CD8-positive, alpha-beta memory T cell (primary cell): ENCODE data around the gene ZNF468. TPM values are rescaled to one million over a fixed set of nuclear protein-coding genes. Genes with fewer than 3 reads are reported as not detected.
"Not testable (repeated sequence)": the region's sequence is repeated elsewhere in the genome, so short reads cannot be mapped to it uniquely, and the experiment has no call there.

Source experiments
- CTCF ChIA-PET: fragments of 350-600 bp; sonication (Branson Sonifier 250); formaldehyde crosslinking; loops from one replicate; lab custom pipeline; 2021; ENCODE audit warnings: antibody characterized with exemption; lab: Charles Lee
- POLR2A ChIA-PET: fragments of 350-600 bp; sonication (Branson Sonifier 250); formaldehyde crosslinking; loops from one replicate; lab custom pipeline; 2021; ENCODE audit warnings: antibody characterized with exemption; lab: Charles Lee
- DNase-seq, 5 donors: peaks; one replicate each; pipeline versions ENCODE4 v3.0.0 to v3.0.0-alpha.2; 2020 to 2022; ENCODE audit warnings: mixed read lengths in 1 of 5
- H3K27ac ChIP-seq: one replicate; pipeline ENCODE4 v1.7.0; 2013; ENCODE audit warnings: low read depth, mild to moderate bottlenecking, low read length, moderate library complexity
- H3K27me3 ChIP-seq: 2 replicates; pipeline ENCODE4 v1.7.0; 2013; ENCODE audit warnings: low read length, mild to moderate bottlenecking; ENCODE audit not compliant: insufficient read depth, poor library complexity, severe bottlenecking
- H3K36me3 ChIP-seq: 2 replicates; pipeline ENCODE4 v1.7.0; 2013; ENCODE audit warnings: mild to moderate bottlenecking, low read length, moderate library complexity; ENCODE audit not compliant: insufficient read depth
- H3K4me1 ChIP-seq: 2 replicates; pipeline ENCODE4 v1.7.0; 2013; ENCODE audit warnings: mild to moderate bottlenecking, low read length, moderate library complexity; ENCODE audit not compliant: insufficient read depth
- H3K4me3 ChIP-seq: 2 replicates; pipeline ENCODE4 v1.7.0; 2013; ENCODE audit warnings: mild to moderate bottlenecking, low read length
- H3K9me3 ChIP-seq: 2 replicates; pipeline ENCODE4 v1.7.0; 2013; ENCODE audit warnings: mild to moderate bottlenecking, low read length
- H3K27ac Mint-ChIP-seq, 8 donors: one replicate each; pipeline ENCODE4 v1.8.0; 2020 to 2021; ENCODE audit warnings: mixed read lengths in 8 of 8, mild to moderate bottlenecking in 6 of 8, inconsistent platforms in 3 of 8, moderate library complexity in 3 of 8
- H3K27me3 Mint-ChIP-seq, 2 donors: one replicate each; pipeline ENCODE4 v1.8.0; 2020 to 2021; ENCODE audit warnings: mixed read lengths in 2 of 2, mild to moderate bottlenecking in 1 of 2, moderate library complexity in 1 of 2
- H3K36me3 Mint-ChIP-seq, 3 donors: one replicate each; pipeline ENCODE4 v1.8.0; 2020 to 2021; ENCODE audit warnings: mixed read lengths in 3 of 3, inconsistent platforms in 1 of 3, mild to moderate bottlenecking in 1 of 3
- H3K4me1 Mint-ChIP-seq, 3 donors: one replicate each; pipeline ENCODE4 v1.8.0; 2020 to 2021; ENCODE audit warnings: mixed read lengths in 3 of 3, inconsistent platforms in 1 of 3, mild to moderate bottlenecking in 1 of 3
- H3K4me3 Mint-ChIP-seq, 7 donors: one replicate each; pipeline ENCODE4 v1.8.0; 2020 to 2021; ENCODE audit warnings: mixed read lengths in 7 of 7, mild to moderate bottlenecking in 6 of 7, moderate library complexity in 4 of 7, inconsistent platforms in 2 of 7
- H3K9me3 Mint-ChIP-seq, 5 donors: one replicate each; pipeline ENCODE4 v1.8.0; 2020 to 2022; ENCODE audit warnings: mixed read lengths in 5 of 5, mild to moderate bottlenecking in 3 of 5, moderate library complexity in 2 of 5, inconsistent platforms in 1 of 5
- polyA plus RNA-seq: library from polyadenylated mRNA; unstranded; fragments of 300-500 nt; fragmentation: Illumina TruSeq; gene quantifications from one replicate; pipeline ENCODE4 v1.2.3, GENCODE V29; 2021
- total RNA-seq, 2 experiments: library from RNA; stranded (reverse); gene quantifications; one replicate each; pipeline ENCODE4 v1.2.3, GENCODE V29; 2021

ZNF468 gene
- 10 to 100 TPM; 14.7 to 15.8 TPM for total RNA-seq
- 26.5 TPM for polyA plus RNA-seq

DNA sequence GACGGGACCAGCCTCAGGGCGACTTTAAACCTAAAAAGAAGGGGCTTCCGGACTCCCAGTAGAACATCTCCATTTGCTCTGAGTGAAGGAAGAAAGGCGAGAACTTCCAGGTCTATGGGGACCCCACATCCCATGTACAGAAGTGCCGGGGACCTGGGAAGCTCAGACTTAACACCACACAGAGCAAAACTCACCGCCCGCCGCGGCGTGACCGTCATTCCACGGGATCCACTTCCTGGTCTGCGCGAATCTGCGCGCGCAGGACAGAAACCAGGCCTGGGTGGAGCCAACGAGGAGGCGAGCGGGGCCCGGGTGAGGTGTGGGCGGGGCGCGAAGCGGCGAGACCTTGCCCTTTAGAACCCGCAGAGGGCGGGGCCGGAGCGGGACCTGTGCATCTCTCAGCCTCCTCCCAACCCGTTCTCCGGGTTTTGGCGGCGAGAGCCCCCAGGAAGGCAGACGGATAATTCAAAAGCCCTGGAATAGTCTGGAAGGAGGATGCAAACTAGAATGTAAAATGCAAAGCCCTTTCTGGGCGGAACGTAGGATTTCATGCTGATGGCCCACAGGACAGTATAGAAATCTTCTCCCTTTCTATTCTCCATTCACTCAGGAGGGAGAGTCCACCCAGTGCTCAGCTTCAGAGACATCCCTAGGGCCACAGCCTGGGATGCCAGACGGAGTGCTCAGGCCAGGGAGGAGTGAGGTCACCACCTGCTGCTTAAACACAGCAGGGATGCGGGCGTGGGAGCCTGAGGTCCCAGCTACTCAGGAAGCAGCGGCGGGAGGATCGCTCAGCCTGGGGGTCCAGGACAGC lies at the start of gene ZNF468:
Gene ZNF468 (minus strand): TSS at position 242 of the 814 bp plus-strand sequence. CDS start 3,347 bp downstream, outside the sequence.
- H3K36me3 ChIP-seq, H3K9me3 ChIP-seq, POLR2A ChIA-PET, CTCF ChIA-PET, H3K9me3 Mint-ChIP-seq, H3K4me1 ChIP-seq, H3K27me3 ChIP-seq, H3K27me3 Mint-ChIP-seq: not testable (repeated sequence)
- Mint-ChIP-seq H3K27ac (peak within 1 kb of the TSS; percentile 41 to 97 (median 94)), H3K36me3 (peaks cover 9 to 33% (median 21%) of the 10 kb centered on the region in 3 donors), H3K4me1 (peaks cover 26 to 40% (median 40%) of the 10 kb centered on the region in 3 donors), H3K4me3 (peak within 1 kb of the TSS; percentile 92 to 97 (median 94))
- DNase-seq: peak; percentile 63 to 83 (median 74)
- peak within 1 kb of the TSS; percentile 87 for H3K4me3 ChIP-seq
- H3K27ac ChIP-seq: peak within 1 kb of the TSS; percentile 59

GRCh38 chr19:52904052-52904780 lies 46.8 kb upstream of the ZNF468 start:
- H3K27ac ChIP-seq, CTCF ChIA-PET: not testable (repeated sequence)

GRCh38 chr19:52901842-52902241 lies 44.4 kb upstream of the ZNF468 start:
- no peak overlapping the region for H3K4me3 ChIP-seq
- H3K27ac ChIP-seq: no peak overlapping the region
- Mint-ChIP-seq H3K27ac (peak overlapping the region in 1 of 8 donors; percentile 58), H3K4me1 (peaks cover 8 to 17% (median 11%) of the 10 kb centered on the region in 3 donors), H3K36me3 (peaks cover 6 to 18% (median 10%) of the 10 kb centered on the region in 3 donors), H3K27me3 (no peaks in the 10 kb centered on the region), H3K4me3 (no peak overlapping the region), H3K9me3 (peaks cover 7 to 25% (median 22%) of the 10 kb centered on the region in 5 donors)
- DNase-seq: no peak
- H3K9me3 ChIP-seq: peaks cover 14% of the 10 kb centered on the region
- no peaks in the 10 kb centered on the region for H3K27me3 ChIP-seq
- H3K36me3 ChIP-seq: peaks cover 3% of the 10 kb centered on the region
- POLR2A ChIA-PET: no interaction called here
- CTCF ChIA-PET: no interaction called here
- H3K4me1 ChIP-seq: no peaks in the 10 kb centered on the region

More at GRCh38 chr19:52904052-52904780, 46.8 kb upstream of the ZNF468 start:
- H3K36me3 ChIP-seq: peaks cover 13% of the 10 kb centered on the region
- DNase-seq, H3K27me3 ChIP-seq, H3K4me3 ChIP-seq, H3K27me3 Mint-ChIP-seq, H3K27ac Mint-ChIP-seq, H3K4me1 ChIP-seq, POLR2A ChIA-PET, H3K4me3 Mint-ChIP-seq, H3K4me1 Mint-ChIP-seq: not testable (repeated sequence)
- H3K9me3 Mint-ChIP-seq: peaks cover 21 to 42% (median 27%) of the 10 kb centered on the region in 5 donors
- peaks cover 21 to 35% (median 23%) of the 10 kb centered on the region in 3 donors for H3K36me3 Mint-ChIP-seq
- H3K9me3 ChIP-seq: peaks cover 25% of the 10 kb centered on the region

DNA sequence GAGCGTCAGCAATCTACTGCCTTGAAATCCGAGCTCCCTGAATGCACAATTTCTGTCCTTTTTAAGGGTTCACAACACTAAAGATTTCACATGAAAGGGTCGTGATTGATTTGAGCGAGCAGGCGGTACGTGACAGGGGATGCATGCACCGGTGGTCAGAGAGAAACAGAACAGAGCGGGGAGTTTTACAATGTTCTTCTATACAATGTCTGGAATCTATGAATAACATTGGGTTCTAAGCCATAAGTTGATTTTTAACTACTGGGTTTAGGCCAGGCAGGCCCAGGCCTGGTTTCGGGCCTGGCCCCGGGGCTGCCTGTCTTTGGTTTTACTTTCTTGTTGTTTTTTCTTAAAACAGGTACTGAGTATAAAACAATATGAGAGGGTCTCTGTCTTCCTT lies 41.2 kb upstream of the ZNF468 start:
- POLR2A ChIA-PET, H3K27me3 ChIP-seq, H3K9me3 Mint-ChIP-seq, H3K4me1 ChIP-seq, H3K27ac ChIP-seq, DNase-seq, H3K36me3 ChIP-seq, CTCF ChIA-PET, H3K27me3 Mint-ChIP-seq, H3K4me3 ChIP-seq, H3K9me3 ChIP-seq: not testable (repeated sequence)
- Mint-ChIP-seq H3K4me1 (peaks cover 14 to 29% (median 17%) of the 10 kb centered on the region in 3 donors), H3K27ac (peak overlapping the region in 6 of 8 donors; percentile 3 to 78 (median 38)), H3K36me3 (peaks cover 3 to 16% (median 7%) of the 10 kb centered on the region in 3 donors), H3K4me3 (peak overlapping the region; percentile 3 to 99 (median 40))

DNA sequence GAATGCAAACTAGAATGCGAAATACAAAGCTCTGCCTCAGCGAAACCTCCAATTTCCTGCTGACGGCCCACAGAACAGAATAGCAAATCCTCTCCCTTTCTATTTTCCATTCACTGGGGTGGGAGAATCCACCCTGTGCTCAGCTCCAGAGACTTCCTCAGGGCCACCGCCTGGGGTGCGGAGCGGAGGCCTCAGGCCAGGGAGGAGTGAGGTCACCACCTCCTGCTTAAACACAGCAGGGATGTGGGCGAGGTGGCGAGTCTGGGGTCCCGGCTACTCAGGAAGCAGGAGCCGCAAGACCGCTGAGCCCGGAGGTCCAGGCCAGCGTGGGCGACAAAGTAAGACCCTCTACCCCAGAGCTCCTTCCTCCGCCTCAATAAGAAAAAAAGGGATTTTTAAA lies 40.7 kb upstream of the ZNF468 start:
- peak overlapping the region; percentile 93 for H3K4me3 ChIP-seq
- no peaks in the 10 kb centered on the region for H3K4me1 ChIP-seq
- POLR2A ChIA-PET: interaction anchor here (0.6 kb wide), 1 partner anchor 167 kb away, joined by 5 read pairs; no protein-coding TSS in a partner anchor
- no peaks in the 10 kb centered on the region for H3K9me3 ChIP-seq
- H3K27ac Mint-ChIP-seq: peak overlapping the region in 6 of 8 donors; percentile 57 to 96 (median 74)
- H3K9me3 Mint-ChIP-seq: peaks cover 0 to 6% (median 2%) of the 10 kb centered on the region in 5 donors
- H3K27me3 ChIP-seq: no peaks in the 10 kb centered on the region
- CTCF ChIA-PET: no interaction called here
- H3K36me3 ChIP-seq: no peaks in the 10 kb centered on the region
- no peak for DNase-seq
- H3K4me3 Mint-ChIP-seq: peak overlapping the region; percentile 93 to 99 (median 95)
- peaks cover 5 to 17% (median 7%) of the 10 kb centered on the region in 3 donors for H3K36me3 Mint-ChIP-seq
- H3K4me1 Mint-ChIP-seq: peaks cover 14 to 29% (median 17%) of the 10 kb centered on the region in 3 donors
- no peaks in the 10 kb centered on the region for H3K27me3 Mint-ChIP-seq
- H3K27ac ChIP-seq: no peak overlapping the region

DNA sequence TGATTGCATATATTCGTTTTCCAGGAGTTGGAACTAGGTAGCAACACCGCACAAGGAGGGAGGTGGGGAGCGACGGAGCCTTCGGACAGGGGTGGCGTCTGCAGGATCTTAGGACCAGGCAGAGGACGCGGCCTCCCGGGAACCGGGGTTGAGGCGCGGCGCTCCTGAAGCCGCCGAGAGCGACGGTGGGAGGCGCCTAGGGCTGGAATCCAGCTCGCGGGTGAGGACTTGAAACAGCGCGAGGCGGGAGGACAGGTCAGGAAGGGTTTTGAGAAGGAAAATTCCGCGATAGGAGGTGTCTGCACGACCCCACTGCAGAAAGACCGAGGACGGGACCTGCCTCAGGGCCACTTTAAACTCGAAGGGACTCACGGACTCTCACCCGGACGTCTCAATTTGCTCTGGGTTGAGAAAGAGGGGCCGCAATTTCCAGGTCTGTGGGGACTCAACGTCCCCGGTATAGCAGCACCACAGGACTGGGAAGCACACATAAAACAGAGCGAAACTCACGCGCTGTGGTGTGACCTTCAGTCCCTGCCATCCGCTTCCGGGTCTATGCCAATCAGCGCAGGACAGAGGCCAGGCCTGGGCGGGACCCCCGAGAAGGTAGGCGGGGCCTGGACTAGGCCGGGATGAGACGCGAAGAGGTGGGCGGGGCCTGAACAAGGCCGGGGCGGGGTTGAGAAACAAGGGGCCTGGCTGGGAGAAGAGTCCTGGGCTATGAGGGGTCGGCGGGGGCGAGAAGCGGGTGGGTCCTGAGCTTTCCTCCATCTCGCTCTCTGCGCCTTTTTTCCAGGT lies 39.9 kb upstream of the ZNF468 start, which contains the start of gene ZNF320:
Gene ZNF320 (minus strand): TSS at position 498 of the 798 bp plus-strand sequence. CDS start 7,380 bp downstream, outside the sequence.
- Histone ChIP-seq H3K9me3 (no peaks in the 10 kb centered on the region), H3K36me3 (no peaks in the 10 kb centered on the region), H3K4me1 (no peaks in the 10 kb centered on the region), H3K27me3 (no peaks in the 10 kb centered on the region), H3K4me3 (peak within 1 kb of the TSS; percentile 93), H3K27ac (peak within 1 kb of the TSS; percentile 82)
- H3K27ac Mint-ChIP-seq: peak within 1 kb of the TSS; percentile 73 to 98 (median 90)
- ChIA-PET CTCF (no interaction called here), POLR2A (interaction anchor here (0.6 kb wide), 1 partner anchor 168 kb away, joined by 5 read pairs; no protein-coding TSS in a partner anchor)
- peak; percentile 86 to 96 (median 92) for DNase-seq
- H3K27me3 Mint-ChIP-seq: no peaks in the 10 kb centered on the region
- H3K36me3 Mint-ChIP-seq: peaks cover 11 to 24% (median 14%) of the 10 kb centered on the region in 3 donors
- H3K4me1 Mint-ChIP-seq: peaks cover 19 to 37% (median 22%) of the 10 kb centered on the region in 3 donors
- peak within 1 kb of the TSS; percentile 93 to 99 (median 95) for H3K4me3 Mint-ChIP-seq
- H3K9me3 Mint-ChIP-seq: peaks cover 0 to 6% (median 2%) of the 10 kb centered on the region in 5 donors

- no peaks in the 10 kb centered on the region for H3K9me3 ChIP-seq
- H3K36me3 ChIP-seq: no peaks in the 10 kb centered on the region
- CTCF ChIA-PET: no interaction called here
- H3K27me3 ChIP-seq: no peaks in the 10 kb centered on the region
- Mint-ChIP-seq H3K4me3 (peak overlapping the region; percentile 93 to 99 (median 95)), H3K36me3 (peaks cover 13 to 30% (median 15%) of the 10 kb centered on the region in 3 donors), H3K4me1 (peaks cover 19 to 40% (median 22%) of the 10 kb centered on the region in 3 donors), H3K27me3 (no peaks in the 10 kb centered on the region), H3K27ac (peak overlapping the region; percentile 50 to 98 (median 88)), H3K9me3 (peaks cover 0 to 6% (median 2%) of the 10 kb centered on the region in 5 donors)
- no peaks in the 10 kb centered on the region for H3K4me1 ChIP-seq
- DNase-seq: no peak
- H3K4me3 ChIP-seq: peak overlapping the region; percentile 93
- H3K27ac ChIP-seq: peak overlapping the region; percentile 82
- POLR2A ChIA-PET: no interaction called here
Measured at GRCh38 chr19:52896431-52897137, 39.2 kb upstream of the ZNF468 start.
